HL-60 (cell line): ENCODE measurements around the gene ZSWIM9.

Experiments
- CTCF ChIP-seq: IDR thresholded peaks from one replicate; pipeline ENCODE4 v1.5.1; 2011; ENCODE audit warnings: low read length, control low read depth, inconsistent platforms; ENCODE audit not compliant: insufficient read depth
- POLR2AphosphoS5 ChIP-seq: IDR thresholded peaks from 2 replicates; pipeline ENCODE4 v1.6.1; 2012; ENCODE audit warnings: low read depth

GRCh38 chr19:48169939-48170803, at the start of gene ZSWIM9, which contains the start of gene LIG1:
- peak; percentile 97 for TF ChIP-seq POLR2AphosphoS5
- TF ChIP-seq CTCF, result no peak
